GM19035 (cell line): ENCODE results near the gene SOHLH1.

ENCODE experiments used
- ATAC-seq: cut with Tn5 transposase; IDR thresholded peaks from one replicate; pipeline ENCODE4 v1.9.1; 2021; ENCODE audit not compliant: unreplicated experiment

The SOHLH1 gene

GRCh38 chr9:135662758-135663450, 36.4 kb downstream of the SOHLH1 start, which contains the start of gene LCN9:
LCN9 (plus strand) TSS chr9:135663309; CDS start chr9:135663322, 13 bp downstream.
- no peak for ATAC-seq

- ATAC-seq = no peak
Measured at GRCh38 chr9:135661816-135662560, 37.3 kb downstream of the SOHLH1 start.

GRCh38 chr9:135660407-135660806, 38.9 kb downstream of the SOHLH1 start:
- ATAC-seq = no peak

GRCh38 chr9:135659252-135659651, 40.0 kb downstream of the SOHLH1 start:
- ATAC-seq = no peak

GRCh38 chr9:135657416-135657815, 41.9 kb downstream of the SOHLH1 start:
- ATAC-seq = no peak

- no peak for ATAC-seq
Measured at GRCh38 chr9:135655317-135655716, 44.0 kb downstream of the SOHLH1 start.

GRCh38 chr9:135650408-135650807, 48.9 kb downstream of the SOHLH1 start:
- ATAC-seq = no peak

- ATAC-seq = no peak
Measured at GRCh38 chr9:135649508-135649907, 49.8 kb downstream of the SOHLH1 start.

- ATAC-seq = no peak
Measured at GRCh38 chr9:135648494-135649410, 50.5 kb downstream of the SOHLH1 start.

- no peak for ATAC-seq
Measured at GRCh38 chr9:135647884-135648283, 51.4 kb downstream of the SOHLH1 start.

GRCh38 chr9:135644631-135645218, 54.6 kb downstream of the SOHLH1 start:
- no peak for ATAC-seq
